ENCODE data around the gene CPXM2.

DNA sequence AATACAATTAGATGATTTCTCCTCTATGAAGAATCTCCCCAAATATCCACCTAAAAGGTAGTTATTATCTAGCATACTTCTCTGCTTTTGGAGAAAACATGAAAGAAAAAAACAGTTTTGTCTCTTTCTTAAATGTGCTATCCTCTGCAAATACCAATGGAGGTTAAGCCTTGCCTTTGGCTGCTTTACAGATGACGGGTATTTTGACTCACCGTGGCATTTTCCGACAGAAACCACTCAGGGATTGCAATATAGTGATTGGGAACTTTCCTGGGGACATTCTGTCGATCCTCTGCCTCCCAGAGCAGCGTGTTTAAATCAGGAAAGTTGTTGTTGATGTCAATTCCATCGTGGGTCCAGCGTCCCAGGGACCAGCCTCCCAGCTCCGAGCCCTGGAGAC lies 124.8 kb downstream of the CPXM2 start:
- no peak for TF ChIP-seq EZH2 (IDR thresholded peaks at IDR 0.05; ENCODE audit: borderline replicate concordance, insufficient read depth, low read depth, low read length, poor library complexity, severe bottlenecking)
- TF ChIP-seq, protein P1, sequence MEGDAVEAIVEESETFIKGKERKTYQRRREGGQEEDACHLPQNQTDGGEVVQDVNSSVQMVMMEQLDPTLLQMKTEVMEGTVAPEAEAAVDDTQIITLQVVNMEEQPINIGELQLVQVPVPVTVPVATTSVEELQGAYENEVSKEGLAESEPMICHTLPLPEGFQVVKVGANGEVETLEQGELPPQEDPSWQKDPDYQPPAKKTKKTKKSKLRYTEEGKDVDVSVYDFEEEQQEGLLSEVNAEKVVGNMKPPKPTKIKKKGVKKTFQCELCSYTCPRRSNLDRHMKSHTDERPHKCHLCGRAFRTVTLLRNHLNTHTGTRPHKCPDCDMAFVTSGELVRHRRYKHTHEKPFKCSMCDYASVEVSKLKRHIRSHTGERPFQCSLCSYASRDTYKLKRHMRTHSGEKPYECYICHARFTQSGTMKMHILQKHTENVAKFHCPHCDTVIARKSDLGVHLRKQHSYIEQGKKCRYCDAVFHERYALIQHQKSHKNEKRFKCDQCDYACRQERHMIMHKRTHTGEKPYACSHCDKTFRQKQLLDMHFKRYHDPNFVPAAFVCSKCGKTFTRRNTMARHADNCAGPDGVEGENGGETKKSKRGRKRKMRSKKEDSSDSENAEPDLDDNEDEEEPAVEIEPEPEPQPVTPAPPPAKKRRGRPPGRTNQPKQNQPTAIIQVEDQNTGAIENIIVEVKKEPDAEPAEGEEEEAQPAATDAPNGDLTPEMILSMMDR (IDR thresholded peaks at IDR 0.05): no peak
